Lung microvascular endothelial cell (primary cell): ENCODE results near the gene FRS2. TPM values are rescaled to one million over a fixed set of nuclear protein-coding genes. Genes with fewer than 3 reads are reported as not detected.

Experiments
- DNase-seq, 2 donors: peaks; one replicate each; pipeline versions ENCODE4 v3.0.0 to v3.0.0-alpha.2; 2010; ENCODE audit warnings: low read depth in 2 of 2
- total RNA-seq: library from RNA; depleted of rRNA; stranded (reverse); fragments of >200 nt; gene quantifications from 2 replicates; pipeline ENCODE4 v1.2.1, GENCODE V29; 2014

FRS2 gene
- total RNA-seq, 1 donor from 2014 or later = 22.4 TPM

- DNase-seq = no peak
These were observed 31.1 kb downstream of the FRS2 start for GRCh38 chr12:69501154-69501895.

GRCh38 chr12:69502345-69503081, 32.3 kb downstream of the FRS2 start:
- no peak for DNase-seq

DNA sequence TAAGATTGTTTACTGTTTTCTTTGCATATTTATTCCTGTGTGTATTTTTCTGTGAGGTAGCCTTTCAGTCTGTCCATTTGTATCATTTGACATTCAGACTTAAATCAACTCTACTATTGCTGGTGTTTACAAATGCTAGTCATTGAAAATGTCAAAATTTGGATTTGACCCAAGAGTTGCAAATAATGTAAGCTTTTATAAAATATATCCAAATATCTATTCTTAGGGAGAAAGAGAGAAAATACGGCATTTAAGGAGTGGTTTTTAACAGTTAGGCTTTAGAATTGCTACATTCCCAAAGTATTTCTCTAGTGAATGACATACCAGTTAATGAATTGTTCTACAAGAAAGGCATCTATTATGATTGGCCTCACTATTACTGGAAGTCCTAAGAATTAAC, 37.9 kb downstream of the FRS2 start:
- no peak for DNase-seq

DNA sequence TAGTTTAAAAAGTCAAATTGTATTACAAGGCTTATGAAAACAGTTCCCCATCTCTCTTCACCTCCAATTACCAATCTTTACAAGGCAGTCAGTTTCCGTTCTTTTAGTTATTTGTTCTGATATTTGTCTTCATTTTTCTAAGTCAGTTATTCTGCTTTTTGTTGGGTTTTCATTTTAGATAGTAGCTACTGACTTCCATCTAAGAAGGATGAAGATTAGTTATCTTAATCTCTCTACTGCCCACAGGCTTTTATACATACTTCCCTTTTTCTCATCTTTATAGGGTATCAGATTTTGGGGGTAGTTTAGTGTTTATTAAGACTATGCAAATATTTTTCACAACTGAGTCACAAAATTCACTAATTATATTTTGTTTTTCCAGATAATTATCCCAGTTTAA, 38.4 kb downstream of the FRS2 start:
- DNase-seq = no peak

GRCh38 chr12:69509308-69509736, 39.1 kb downstream of the FRS2 start:
- peak in 1 of 2 donors; percentile 44 for DNase-seq

- DNase-seq = no peak
These were observed 40.0 kb downstream of the FRS2 start for GRCh38 chr12:69509904-69510827.

- no peak for DNase-seq
These were observed 40.8 kb downstream of the FRS2 start for GRCh38 chr12:69511016-69511415.

- DNase-seq = no peak
These were observed 41.5 kb downstream of the FRS2 start for GRCh38 chr12:69511469-69512267.

GRCh38 chr12:69512820-69513219, 42.6 kb downstream of the FRS2 start:
- no peak for DNase-seq

GRCh38 chr12:69513297-69513696, 43.1 kb downstream of the FRS2 start:
- DNase-seq = no peak

GRCh38 chr12:69514111-69514510, 43.9 kb downstream of the FRS2 start:
- no peak for DNase-seq

DNA sequence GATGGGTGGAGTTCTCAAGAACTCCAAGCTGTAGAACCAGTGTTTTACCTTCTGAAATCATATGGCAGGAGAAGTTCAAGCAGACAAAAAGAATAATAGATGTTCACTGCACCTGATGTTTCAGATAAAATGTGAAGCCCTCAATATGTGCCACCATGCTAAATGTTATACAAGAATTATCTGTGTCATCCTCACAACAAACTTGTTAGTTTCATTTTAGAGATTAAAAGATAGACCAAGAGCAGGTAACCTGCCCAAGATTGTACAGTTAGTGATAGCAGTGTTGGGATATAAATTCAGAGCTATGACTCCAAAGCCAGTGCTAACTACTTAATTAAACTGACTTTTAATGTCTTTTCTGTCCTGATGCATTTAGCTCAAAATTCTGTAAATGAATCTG, 44.7 kb downstream of the FRS2 start:
- no peak for DNase-seq

GRCh38 chr12:69515394-69515930, 45.3 kb downstream of the FRS2 start:
- DNase-seq = peak in 1 of 2 donors; percentile 8

- no peak for DNase-seq
These were observed 46.8 kb downstream of the FRS2 start for GRCh38 chr12:69516950-69517349.

GRCh38 chr12:69517406-69517805, 47.2 kb downstream of the FRS2 start:
- DNase-seq = no peak

GRCh38 chr12:69519871-69520270, 49.7 kb downstream of the FRS2 start:
- DNase-seq = no peak

DNA sequence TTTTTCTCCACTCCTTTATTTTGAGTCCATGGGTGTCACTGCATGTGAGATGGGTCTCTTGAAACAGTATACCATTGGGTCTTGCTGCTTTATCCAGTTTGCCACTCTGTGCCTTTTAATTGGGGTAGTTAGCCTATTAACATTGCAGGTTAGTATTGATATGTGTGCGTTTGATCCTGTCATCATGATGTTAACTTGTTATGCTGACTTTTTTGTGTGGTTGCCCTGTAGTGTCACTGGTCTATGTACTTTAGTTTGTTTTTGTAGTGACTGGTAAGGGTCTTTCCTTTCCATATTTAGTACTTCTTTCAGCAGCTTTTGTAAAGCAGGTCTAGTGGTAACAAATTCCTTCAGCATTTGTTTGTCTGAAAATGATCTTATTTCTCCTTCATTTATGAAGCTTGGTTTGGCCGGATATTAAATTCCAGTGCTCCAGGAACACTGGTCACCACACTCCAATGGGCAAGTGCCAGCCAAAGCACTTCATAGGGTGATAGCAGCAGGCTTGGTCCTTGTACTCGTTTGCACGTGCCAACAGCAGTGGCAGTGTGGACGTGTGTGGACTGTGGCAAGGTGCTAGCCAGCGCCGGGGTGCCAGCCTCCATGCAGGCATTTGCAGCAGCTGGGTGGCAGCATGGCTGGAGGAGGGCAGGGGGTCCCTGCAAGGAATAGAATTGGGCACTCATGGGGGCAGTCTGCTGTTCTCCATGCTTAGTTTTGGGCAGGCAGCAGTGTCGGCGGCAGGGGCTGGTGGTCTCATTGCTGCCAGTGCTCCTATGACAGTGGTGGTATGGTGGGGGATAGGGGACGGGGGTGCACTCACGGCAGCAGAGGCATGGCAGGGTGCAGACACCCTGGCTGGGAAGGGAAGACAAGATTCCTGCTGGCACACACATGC, 53.5 kb downstream of the FRS2 start:
- DNase-seq = no peak

DNA sequence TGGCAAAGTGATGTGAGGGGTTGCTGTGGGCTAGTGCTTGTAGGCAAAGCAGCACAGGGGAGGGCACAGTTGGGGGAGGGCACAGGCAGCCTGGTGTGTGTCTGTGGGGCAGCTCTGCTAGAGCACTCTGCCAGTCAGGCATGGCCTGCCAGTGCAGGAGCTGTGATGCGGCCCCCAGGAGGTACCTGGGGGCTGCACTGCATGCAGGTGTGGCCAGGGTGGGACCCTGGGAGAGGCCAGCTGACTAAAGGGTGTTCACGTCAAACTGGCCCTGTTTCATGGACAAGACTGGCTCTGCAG, 54.1 kb downstream of the FRS2 start:
- DNase-seq = no peak

- DNase-seq = no peak
These were observed 54.7 kb downstream of the FRS2 start for GRCh38 chr12:69524755-69525469.
